Measurements from ENCODE around the gene AGR2. TPM values are rescaled to one million over a fixed set of nuclear protein-coding genes. Genes with fewer than 3 reads are reported as not detected.

Gene AGR2
- polyA plus RNA-seq, 3 donors, result not detected

DNA sequence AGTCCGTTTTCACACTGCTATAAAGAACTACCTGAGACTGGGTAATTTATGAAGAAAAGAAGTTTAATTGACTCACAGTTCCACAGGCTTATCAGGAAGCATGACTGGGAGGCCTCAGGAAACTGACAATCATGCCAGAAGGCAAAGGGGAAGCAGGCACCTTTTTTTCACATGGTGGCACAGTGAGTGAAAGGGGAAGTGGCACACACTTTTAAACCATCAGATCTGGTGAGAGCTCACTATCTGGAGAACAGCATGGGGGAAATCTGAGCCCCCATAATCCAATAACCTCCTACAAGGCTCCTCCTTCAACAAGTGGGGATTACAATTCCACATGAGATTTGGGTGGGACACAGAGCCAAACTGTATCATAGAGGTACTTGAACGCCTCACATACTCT lies 47.0 kb upstream of the AGR2 start:
- Histone ChIP-seq H3K79me2 (ENCODE audit: insufficient read depth, low read length) (no peaks in the 10 kb centered on the region), H3K36me3 (replicated peaks in 1 of 2; ENCODE audit: control insufficient read depth in 1 of 2, insufficient read depth in 2 of 2, low read length in 2 of 2) (no peaks in the 10 kb centered on the region), H3K27me3 (ENCODE audit: control insufficient read depth in 2 of 2, insufficient read depth in 2 of 2, low read length in 2 of 2) (no peaks in the 10 kb centered on the region), H3K9ac (ENCODE audit: insufficient read depth, low read length, poor library complexity, severe bottlenecking) (no peak overlapping the region), H4K20me1 (ENCODE audit: insufficient read depth, low read length) (no peaks in the 10 kb centered on the region), H3K4me2 (replicated peaks; ENCODE audit: extremely low read depth, low read length, poor library complexity, severe bottlenecking) (peak overlapping the region; percentile 77), H3K27ac (ENCODE audit: low read depth in 1 of 2, low read length in 2 of 2) (peak overlapping the region in 1 of 2 donors; percentile 4), H2AFZ (ENCODE audit: insufficient read depth, low read depth, low read length, poor library complexity, severe bottlenecking) (no peak overlapping the region), H3K4me3 (replicated peaks in 1 of 3; ENCODE audit: low read depth in 2 of 3, low read length in 3 of 3) (peak overlapping the region in 1 of 3 experiments; percentile 69), H3K4me1 (ENCODE audit: control insufficient read depth in 1 of 2, insufficient read depth in 2 of 2, low read length in 2 of 2) (peaks cover 18 to 22% of the 10 kb centered on the region in 2 donors), H3K9me3 (replicated peaks in 1 of 2; ENCODE audit: control insufficient read depth in 1 of 2, insufficient read depth in 1 of 2, low read length in 2 of 2) (no peaks in the 10 kb centered on the region)
- H3K4me1 Mint-ChIP-seq, result peaks cover 26% of the 10 kb centered on the region
- peak; percentile 63 to 81 (median 77) for DNase-seq
- TF ChIP-seq, protein P1, sequence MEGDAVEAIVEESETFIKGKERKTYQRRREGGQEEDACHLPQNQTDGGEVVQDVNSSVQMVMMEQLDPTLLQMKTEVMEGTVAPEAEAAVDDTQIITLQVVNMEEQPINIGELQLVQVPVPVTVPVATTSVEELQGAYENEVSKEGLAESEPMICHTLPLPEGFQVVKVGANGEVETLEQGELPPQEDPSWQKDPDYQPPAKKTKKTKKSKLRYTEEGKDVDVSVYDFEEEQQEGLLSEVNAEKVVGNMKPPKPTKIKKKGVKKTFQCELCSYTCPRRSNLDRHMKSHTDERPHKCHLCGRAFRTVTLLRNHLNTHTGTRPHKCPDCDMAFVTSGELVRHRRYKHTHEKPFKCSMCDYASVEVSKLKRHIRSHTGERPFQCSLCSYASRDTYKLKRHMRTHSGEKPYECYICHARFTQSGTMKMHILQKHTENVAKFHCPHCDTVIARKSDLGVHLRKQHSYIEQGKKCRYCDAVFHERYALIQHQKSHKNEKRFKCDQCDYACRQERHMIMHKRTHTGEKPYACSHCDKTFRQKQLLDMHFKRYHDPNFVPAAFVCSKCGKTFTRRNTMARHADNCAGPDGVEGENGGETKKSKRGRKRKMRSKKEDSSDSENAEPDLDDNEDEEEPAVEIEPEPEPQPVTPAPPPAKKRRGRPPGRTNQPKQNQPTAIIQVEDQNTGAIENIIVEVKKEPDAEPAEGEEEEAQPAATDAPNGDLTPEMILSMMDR (IDR thresholded peaks at IDR 0.05), result no peak
- WGBS (ENCODE audit: insufficient coverage), result no CpG with 5 or more reads among the region's 2 CpGs
- peak overlapping the region in 4 of 7 donors; percentile 20 to 72 (median 56) for H3K27ac Mint-ChIP-seq
- H3K27me3 Mint-ChIP-seq (ENCODE audit: low read depth in 3 of 3), result peaks cover 0 to 4% (median 0%) of the 10 kb centered on the region in 3 donors
- H3K36me3 Mint-ChIP-seq, result no peaks in the 10 kb centered on the region
- intact Hi-C loops (cut with micrococcal nuclease), result no loop called here
- H3K4me3 Mint-ChIP-seq, result peak overlapping the region; percentile 79 to 87
- H3K9me3 Mint-ChIP-seq, result peaks cover 0 to 2% (median 0%) of the 10 kb centered on the region in 7 donors

DNA sequence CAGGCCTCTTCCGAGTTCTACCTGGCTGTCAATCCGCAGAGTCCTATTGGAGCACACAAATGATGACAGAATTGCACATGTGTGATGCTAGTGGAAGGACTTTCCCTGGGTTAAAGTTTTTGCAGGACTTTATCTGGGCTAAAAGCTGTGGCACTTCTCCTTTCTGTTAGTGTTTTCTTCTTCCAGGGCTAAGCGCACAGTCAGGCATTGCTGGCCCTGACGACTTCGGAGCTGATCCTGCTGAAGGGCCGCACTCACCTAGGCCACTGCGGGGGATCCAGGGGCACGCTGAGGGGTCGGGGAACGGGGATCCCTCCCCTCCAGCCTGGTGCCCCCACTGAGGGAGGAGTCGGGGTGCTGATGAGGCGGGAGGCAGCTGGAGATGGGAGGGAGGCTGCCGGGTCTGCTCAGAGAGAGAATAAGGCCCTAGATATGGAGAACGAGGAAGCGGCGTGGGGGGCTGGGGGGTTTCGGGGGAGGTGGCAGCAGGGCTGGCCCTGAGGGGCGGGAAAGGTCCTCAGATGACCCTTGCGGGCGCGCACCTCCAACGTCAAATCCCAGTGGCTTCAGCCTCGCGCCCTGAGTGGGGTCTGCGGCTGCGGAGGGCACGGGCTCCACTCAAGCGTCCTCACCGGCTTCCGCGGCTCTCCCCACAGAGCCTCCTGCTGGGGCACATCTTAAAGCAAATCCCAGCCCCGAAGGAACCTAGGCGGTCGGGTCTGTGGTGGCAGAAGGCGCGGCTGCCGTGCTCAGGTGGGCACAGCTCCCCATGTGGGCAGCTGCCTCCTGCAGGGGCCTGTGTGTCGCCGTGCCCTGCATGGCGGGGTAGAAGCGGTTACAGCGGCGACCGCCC lies 46.0 kb upstream of the AGR2 start:
- Histone ChIP-seq H3K9me3 (replicated peaks in 1 of 2; ENCODE audit: control insufficient read depth in 1 of 2, insufficient read depth in 1 of 2, low read length in 2 of 2) (no peaks in the 10 kb centered on the region), H3K27ac (ENCODE audit: low read depth in 1 of 2, low read length in 2 of 2) (peak overlapping the region; percentile 19 to 40), H3K4me1 (ENCODE audit: control insufficient read depth in 1 of 2, insufficient read depth in 2 of 2, low read length in 2 of 2) (peaks cover 18 to 22% of the 10 kb centered on the region in 2 donors), H3K4me3 (replicated peaks in 1 of 3; ENCODE audit: low read depth in 2 of 3, low read length in 3 of 3) (peak overlapping the region; percentile 43 to 69 (median 43)), H3K27me3 (ENCODE audit: control insufficient read depth in 2 of 2, insufficient read depth in 2 of 2, low read length in 2 of 2) (no peaks in the 10 kb centered on the region), H4K20me1 (ENCODE audit: insufficient read depth, low read length) (no peaks in the 10 kb centered on the region), H3K4me2 (replicated peaks; ENCODE audit: extremely low read depth, low read length, poor library complexity, severe bottlenecking) (peak overlapping the region; percentile 77), H3K36me3 (replicated peaks in 1 of 2; ENCODE audit: control insufficient read depth in 1 of 2, insufficient read depth in 2 of 2, low read length in 2 of 2) (no peaks in the 10 kb centered on the region), H3K9ac (ENCODE audit: insufficient read depth, low read length, poor library complexity, severe bottlenecking) (peak overlapping the region; percentile 51), H3K79me2 (ENCODE audit: insufficient read depth, low read length) (no peaks in the 10 kb centered on the region), H2AFZ (ENCODE audit: insufficient read depth, low read depth, low read length, poor library complexity, severe bottlenecking) (peak overlapping the region; percentile 77)
- H3K36me3 Mint-ChIP-seq, result no peaks in the 10 kb centered on the region
- intact Hi-C loops (cut with micrococcal nuclease), result no loop called here
- peaks cover 0 to 2% (median 0%) of the 10 kb centered on the region in 7 donors for H3K9me3 Mint-ChIP-seq
- TF ChIP-seq, protein P1 (IDR thresholded peaks at IDR 0.05), result no peak
- WGBS (ENCODE audit: insufficient coverage), result 44% methylated on average over 35 of the region's 44 CpGs
- peaks cover 26% of the 10 kb centered on the region for H3K4me1 Mint-ChIP-seq
- H3K27ac Mint-ChIP-seq, result peak overlapping the region; percentile 25 to 72 (median 49)
- H3K27me3 Mint-ChIP-seq (ENCODE audit: low read depth in 3 of 3), result peaks cover 0 to 4% (median 0%) of the 10 kb centered on the region in 3 donors
- H3K4me3 Mint-ChIP-seq, result peak overlapping the region; percentile 79 to 87
- DNase-seq, result peak; percentile 10 to 12 (median 10)
